HPDE6-E6E7 (cell line): ENCODE data around the gene DCUN1D3.
A peak's percentile ranks its signal among the peaks of the same experiment; 100 is the strongest.
"Not testable (repeated sequence)": the region's sequence is repeated elsewhere in the genome, so short reads cannot be mapped to it uniquely, and the experiment has no call there.

Experiments used
- DNase-seq: peaks from one replicate; pipeline ENCODE4 v3.0.0; 2011; ENCODE audit warnings: missing footprints; ENCODE audit errors: extremely low spot score

Gene DCUN1D3

DNA sequence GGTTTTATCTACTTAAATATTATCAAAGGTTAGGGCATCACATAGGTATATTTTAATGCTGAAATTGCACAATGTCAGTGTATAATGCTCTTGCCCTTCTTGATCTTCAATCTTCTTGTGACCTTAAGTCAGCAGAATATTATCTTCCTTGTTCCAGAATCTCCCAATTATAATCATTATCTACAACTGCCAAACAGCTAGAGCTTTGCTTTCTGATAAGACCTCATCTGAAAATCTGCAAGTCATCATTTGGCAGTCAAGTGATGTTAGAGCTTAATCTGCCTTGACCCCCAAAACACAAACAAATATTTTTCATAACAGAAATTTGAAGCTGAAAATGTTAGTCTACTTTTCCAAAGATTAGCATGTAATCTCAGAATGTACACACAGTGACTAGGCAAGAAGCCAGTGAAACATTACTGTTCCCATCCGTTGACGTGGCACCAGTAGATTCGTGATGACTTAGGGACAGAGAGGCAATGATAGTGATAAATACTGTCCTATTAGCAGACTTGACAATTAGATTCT is 74.1 kb downstream of the DCUN1D3 start:
- no peak for DNase-seq

DNA sequence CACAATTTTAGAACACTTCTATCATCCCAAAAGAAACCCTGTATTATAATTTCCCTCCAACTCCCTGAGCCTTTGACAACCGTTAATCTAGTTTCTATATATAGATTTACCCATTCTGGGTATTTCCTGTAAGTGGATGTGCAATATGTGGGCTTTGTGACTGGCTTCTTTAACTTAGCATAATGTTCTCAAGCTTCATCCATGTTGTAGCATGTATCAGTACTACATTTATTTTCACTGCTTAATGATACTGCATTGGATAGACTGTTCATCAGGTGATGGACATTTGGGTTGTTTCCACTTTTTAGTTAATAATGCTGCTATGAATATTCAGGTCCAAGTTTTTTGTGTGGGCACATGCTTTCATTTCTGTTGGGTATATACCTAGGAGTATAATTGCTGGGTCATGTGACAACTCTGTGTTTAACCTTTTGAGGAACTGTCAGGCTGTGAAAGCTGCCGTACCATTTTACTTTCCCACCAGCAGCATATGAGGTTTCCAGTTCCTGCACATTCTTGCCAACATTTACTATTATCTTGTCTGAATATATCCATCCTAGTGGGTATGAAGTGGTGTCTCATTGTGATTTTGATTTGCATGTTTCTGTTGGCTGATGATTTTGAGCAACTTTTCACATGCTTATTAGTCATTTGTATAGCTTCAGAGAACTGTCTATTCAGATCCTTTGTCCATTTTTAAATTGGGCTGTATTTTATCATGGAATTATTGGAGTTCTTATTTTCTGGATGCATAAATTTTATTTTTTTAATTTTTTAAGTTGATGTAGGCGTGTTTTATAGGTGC is 77.4 kb downstream of the DCUN1D3 start:
- no peak for DNase-seq

DNA sequence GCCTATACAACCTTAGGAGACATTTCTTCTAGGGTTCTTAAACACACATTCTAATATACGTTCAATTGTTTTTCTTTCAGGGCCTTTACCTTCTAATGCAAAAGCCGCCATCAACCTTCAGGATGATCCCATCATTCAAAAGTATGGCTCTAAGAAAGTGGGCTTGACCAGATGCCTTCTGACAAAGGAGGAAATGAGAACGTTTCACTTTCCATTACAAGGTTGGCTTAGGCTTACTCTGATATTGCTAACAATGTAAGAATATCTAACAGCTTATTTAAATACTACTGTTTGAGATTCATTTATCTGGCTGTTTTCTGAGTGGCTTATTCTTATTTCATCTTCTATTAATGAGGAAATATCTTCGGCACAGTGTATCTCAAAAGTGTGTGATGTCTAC is 78.5 kb downstream of the DCUN1D3 start:
- DNase-seq: no peak

DNA sequence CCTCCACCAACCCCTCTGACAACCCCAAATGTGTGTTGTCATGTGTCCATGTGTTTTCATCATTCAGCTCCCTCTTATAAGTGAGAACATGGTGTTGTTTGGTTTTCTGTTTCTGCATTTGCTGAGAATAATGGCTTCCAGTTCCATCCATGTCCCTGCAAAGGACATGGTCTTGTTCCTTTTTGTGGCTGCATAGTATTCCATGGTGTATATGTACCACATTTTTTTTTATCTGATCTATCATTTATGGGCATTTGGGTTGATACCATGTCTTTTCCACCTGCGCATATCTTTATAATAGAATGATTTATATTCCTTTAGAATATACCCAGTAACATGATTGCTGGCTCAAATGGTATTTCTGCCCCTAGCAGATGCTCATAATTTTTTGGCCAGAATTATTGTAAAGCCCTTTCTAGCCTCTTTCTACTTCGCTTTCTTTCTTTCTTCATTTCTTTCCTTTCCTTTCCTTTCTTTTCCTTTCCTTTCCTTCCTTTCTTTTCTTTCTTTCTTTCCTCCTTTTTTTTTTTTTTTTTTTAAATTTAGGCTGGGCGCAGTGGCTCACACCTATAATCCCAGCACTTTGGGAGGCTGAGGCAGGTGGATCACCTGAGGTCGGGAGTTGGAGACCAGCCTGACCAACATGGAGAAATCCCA is 81.1 kb downstream of the DCUN1D3 start:
- DNase-seq: no peak

DNA sequence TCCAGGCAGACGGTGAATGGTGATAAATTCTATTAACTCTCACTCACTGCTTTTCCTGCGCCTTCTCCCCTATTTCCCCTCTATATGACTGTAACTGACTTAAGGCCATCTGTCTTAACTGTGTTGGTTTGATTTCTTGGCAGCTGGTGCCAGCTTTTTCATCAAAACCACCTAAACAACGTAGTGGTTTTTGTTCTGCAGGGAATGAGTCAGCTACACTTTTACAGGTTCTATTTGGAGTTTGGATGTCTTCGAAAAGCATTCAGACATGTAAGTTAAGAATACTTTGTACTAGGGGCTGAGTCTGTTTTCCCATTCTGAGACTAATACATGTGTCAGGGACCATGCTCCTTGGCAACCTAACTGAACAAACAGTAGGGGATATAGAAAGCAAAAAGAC is 85.4 kb downstream of the DCUN1D3 start:
- no peak for DNase-seq

DNA sequence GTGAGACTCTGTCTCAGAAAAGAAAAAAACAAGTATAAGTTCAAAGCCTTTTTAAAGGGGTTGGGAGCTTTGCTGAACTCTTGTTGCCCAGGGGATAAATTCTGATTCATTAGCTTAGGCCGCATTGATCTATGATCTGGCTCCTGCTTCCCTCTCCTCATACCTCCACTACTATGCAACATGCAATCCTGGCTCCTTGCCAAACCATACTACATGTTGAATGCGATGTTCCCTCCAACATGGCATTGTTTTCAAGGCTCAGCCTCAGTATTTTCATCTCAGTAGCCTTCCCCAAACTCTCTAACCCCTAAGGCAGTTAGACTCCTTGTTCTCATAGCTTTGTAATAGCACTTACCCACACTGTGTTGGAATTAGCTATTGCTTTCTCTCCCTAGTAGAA is 87.6 kb downstream of the DCUN1D3 start:
- DNase-seq: no peak

DNA sequence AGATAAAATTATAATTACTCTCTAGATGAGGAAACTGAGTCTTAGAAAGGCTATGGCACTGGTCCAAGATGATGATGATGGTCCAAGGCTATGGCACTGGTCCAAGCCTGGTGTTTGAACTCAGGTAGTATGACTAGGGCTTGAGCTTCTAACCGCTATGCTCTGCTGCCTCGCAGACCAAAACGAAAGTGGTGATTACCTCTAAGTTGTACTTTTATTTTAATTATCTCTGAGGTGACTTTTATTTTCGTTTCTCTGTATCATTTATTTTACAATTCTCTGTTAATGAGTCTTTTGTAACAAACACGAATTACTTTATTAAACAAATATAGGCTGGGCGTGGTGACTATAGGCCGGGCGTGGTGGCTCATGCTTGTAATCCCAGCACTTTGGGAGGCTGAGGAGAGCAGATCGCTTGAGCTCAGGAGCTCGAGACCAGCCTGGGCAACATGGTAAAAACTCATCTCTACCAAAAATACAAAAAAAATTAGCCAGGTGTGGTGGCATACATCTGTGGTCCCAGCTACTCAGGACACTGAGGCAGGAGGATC is 88.2 kb downstream of the DCUN1D3 start:
- no peak for DNase-seq

DNA sequence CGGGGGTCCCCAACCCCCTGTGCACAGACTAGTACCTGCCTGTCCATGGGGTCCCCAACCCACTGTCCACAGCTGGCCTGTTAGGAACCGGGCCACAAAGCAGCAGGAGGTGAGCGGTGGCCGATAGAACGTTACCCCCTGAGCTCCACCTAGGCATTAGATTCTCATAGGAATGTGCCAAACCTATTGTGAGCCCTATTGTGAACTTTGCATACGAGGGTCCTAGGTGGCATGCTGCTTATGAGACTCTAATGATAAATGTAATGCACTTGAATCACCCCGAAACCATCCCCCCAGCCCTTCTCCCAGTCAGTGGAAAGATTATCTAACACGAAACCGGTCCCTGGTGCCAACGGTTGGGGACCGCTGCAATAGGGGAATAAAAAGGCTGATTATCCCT is 92.3 kb downstream of the DCUN1D3 start:
- no peak for DNase-seq

DNA sequence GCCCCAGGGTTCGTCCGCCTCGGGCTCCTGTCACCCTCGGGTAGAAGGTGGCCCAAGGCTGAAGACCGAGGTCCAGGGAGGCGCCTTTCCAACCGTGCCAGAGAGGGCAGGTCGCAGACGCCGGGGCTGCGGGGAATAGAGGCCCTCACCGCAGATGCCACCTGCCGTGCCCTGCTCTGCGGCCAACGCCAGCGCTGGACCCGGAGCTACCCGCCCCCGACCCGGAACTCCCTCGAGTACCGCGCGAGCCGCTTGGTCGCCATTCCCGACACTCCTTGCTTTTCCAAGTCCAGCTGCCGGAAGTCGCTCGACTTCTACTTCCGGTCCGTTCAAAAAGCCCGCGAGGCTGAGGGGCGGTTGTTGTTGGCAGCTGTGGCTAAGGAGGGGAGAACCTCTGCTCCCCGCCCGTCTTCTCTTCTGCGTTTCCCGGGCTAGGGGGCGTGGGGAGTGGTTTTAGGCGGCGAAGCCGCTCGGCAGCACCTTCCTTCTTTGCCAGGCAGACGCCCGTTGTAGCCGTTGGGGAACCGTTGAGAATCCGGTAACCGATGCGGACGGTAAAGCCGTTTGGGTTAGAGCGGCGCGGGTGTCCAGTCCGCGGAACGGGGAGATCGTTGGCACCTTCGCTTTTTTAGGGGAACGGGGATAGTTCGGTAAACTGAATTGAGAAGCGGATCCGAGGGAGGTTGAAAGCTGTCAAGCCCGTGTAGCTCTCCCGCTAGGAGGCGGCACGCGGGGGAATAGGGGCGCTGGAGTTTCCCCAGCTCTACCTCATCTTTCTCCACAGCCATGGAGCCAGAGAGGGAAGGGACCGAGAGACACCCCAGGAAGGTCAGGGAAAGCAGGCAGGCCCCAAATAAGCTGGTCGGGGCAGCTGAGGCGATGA is 93.7 kb downstream of the DCUN1D3 start, which contains the start of the genes ERI2 and REXO5:
ERI2 (minus strand) TSS at position 305 of the 883 bp plus-strand sequence; CDS start at position 263, 42 bp downstream.
REXO5 (plus strand) TSS at position 360 of the 883 bp plus-strand sequence; CDS start at position 787, 427 bp downstream.
- DNase-seq: peak; percentile 87

DNA sequence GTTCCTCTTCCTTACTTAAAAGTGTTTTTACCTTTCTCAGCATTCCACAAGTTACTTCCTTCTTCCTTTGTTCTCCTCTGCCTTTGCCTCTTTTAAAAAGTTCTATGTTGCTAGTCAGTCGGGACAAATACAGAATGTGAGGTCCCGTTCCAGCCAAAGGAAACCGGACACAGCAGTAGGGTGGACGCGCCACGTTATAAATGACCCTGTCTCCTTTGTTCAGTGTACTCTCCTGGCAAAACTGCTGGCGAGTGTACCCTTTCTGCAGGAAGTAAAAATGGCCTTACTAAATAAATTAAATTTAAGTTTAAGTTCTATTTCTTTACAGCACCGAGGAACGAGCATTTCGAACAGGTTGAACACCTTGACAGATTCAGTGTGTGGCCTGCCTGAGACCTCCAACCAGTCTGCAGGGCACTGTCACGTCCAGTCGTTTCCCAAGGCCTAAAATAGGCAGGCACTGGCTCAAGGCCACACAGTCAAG is 94.4 kb downstream of the DCUN1D3 start:
- DNase-seq: not testable (repeated sequence)
